Heart left ventricle (tissue), 16 donors: ENCODE data around the gene PI3. TPM values are rescaled to one million over a fixed set of nuclear protein-coding genes. Genes with fewer than 3 reads are reported as not detected.

Source experiments
- ATAC-seq, 4 donors: fragments of 200-7000 bp; cut with Tn5 transposase; one replicate each; pipeline ENCODE4 v1.9.1; 2020 to 2022; ENCODE audit warnings: moderate library complexity in 4 of 4, mild to moderate bottlenecking in 3 of 4, moderate number of reproducible peaks in 1 of 4
- DNase-seq, 5 donors: peaks; one replicate each; pipeline ENCODE4 v3.0.0-alpha.2; 2020
- H3K27ac ChIP-seq, 12 donors: fragments of 200-600 bp; sonication (generic) in 4 of 12; one replicate each; pipeline versions ENCODE4 v1.5.0 to v1.8.0; 2016 to 2022; ENCODE audit warnings: mild to moderate bottlenecking in 2 of 12
- H3K27me3 ChIP-seq, 9 donors: fragments of 200-600 bp; sonication (generic) in 2 of 9; one replicate each; pipeline versions ENCODE4 v1.5.1 to v1.8.0; 2016 to 2022; ENCODE audit warnings: mild to moderate bottlenecking in 3 of 9
- H3K36me3 ChIP-seq, 9 donors: fragments of 200-600 bp; sonication (generic) in 2 of 9; one replicate each; pipeline versions ENCODE4 v1.5.0 to v1.8.0; 2018 to 2022; ENCODE audit warnings: mild to moderate bottlenecking in 2 of 9
- H3K4me1 ChIP-seq, 12 donors: fragments of 200-600 bp; sonication (generic) in 4 of 12; one replicate each; pipeline versions ENCODE4 v1.5.0 to v1.8.0; 2016 to 2022; ENCODE audit warnings: mild to moderate bottlenecking in 3 of 12
- H3K4me3 ChIP-seq, 12 donors: fragments of 200-600 bp; sonication (generic) in 4 of 12; one replicate each; pipeline versions ENCODE4 v1.5.0 to v1.8.0; 2017 to 2022; ENCODE audit warnings: mild to moderate bottlenecking in 9 of 12, moderate library complexity in 4 of 12
- H3K9me3 ChIP-seq, 12 donors: fragments of 200-600 bp; sonication (generic) in 4 of 12; one replicate each; pipeline versions ENCODE4 v1.5.0 to v1.8.0; 2016 to 2022; ENCODE audit warnings: mild to moderate bottlenecking in 1 of 12
- POLR2A ChIP-seq, 2 donors: fragments of 450-650 bp; IDR thresholded peaks; one replicate each; pipeline ENCODE4 v1.6.1; 2017; ENCODE audit warnings: antibody characterized with exemption in 2 of 2, mild to moderate bottlenecking in 2 of 2, moderate library complexity in 2 of 2
- WGBS, 4 donors: extraction: QIAGEN DNeasy Blood & Tissue Kit in 2 of 4; methylation state at CpG; one replicate each; pipeline versions ENCODE4 v1.1.5 to v1.1.7; 2013 to 2018; 5-methylcytosine and 5-hydroxymethylcytosine counted together
- intact Hi-C, 10 donors: fragments of 100-400 bp; cut with DNase I; formaldehyde crosslinking; loops; one replicate each; pipeline versions ENCODE4 v1.11.1 to v1.14.2; 2022
- polyA plus RNA-seq, 2 donors: library from polyadenylated mRNA; stranded (reverse); fragments of 200-250 nt; gene quantifications; one replicate each; pipeline ENCODE4 v1.2.3, GENCODE V29; 2013
- total RNA-seq, 9 donors: library from RNA; depleted of rRNA in 2 of 9; stranded (reverse); fragments of >200 nt in 2 of 9; fragmentation: NEBNext Ultra II Directional in 3 of 9; extraction: Animal tissue kit (Norgen Biotek cat#: 25700) in 3 of 9; gene quantifications; one replicate each; pipeline versions ENCODE4 v1.1.0 to v1.2.4, GENCODE V29; 2016 to 2023
- TF ChIP-seq, protein P1 (sequence below), 12 donors: fragments of 200-600 bp; sonication (generic) in 4 of 12; IDR thresholded peaks; one replicate each; pipeline versions ENCODE4 v1.5.0 to v1.8.0; 2018 to 2022; ENCODE audit warnings: antibody characterized with exemption in 12 of 12, mild to moderate bottlenecking in 5 of 12
- donor health status: ischemic (EF 13 %, LVEDD 7.1; RV severe dilation, severe dysfunction).
- donor health status: healthy with polysubstance abuse.
- donor health status: DM: no; HTN: yes; CAD: no.
- donor health status: DM: no; HTN: no; CAD: no.
- donor health status: ischemic (EF 25% LVEDD 6.9; RV normal size, moderate dysfunction).
- donor health status: ischemic (EF 25% LVEDD 5.7; RV mildly dilated, moderate dysfunction).
- donor health status: healthy.
- donor health status: DM: yes; HTN: yes; CAD: no.
- donor health status: ischemic (EF 35%, LVEDD 5.7; RV mildly dilated, moderate dysfunction).
- donor health status: nonischemic (EF 11% LVEDD 7.7; RV severe dilation, severe dysfunction).
- donor health status: DM: yes; HTN: yes; CAD: no.
- donor health status: PGD.
- donor health status: ischemic (EF 29% LVEDD 5.4; RV normal size, mild dysfunction).
- donor health status: nonischemic (EF 23%, LVEDD 6.1; RV moderate dilation, normal function).

The PI3 gene
- total and polyA plus RNA-seq, 11 donors, result 0.47 to 0.97 (median 0.55) TPM; not detected in 8

DNA sequence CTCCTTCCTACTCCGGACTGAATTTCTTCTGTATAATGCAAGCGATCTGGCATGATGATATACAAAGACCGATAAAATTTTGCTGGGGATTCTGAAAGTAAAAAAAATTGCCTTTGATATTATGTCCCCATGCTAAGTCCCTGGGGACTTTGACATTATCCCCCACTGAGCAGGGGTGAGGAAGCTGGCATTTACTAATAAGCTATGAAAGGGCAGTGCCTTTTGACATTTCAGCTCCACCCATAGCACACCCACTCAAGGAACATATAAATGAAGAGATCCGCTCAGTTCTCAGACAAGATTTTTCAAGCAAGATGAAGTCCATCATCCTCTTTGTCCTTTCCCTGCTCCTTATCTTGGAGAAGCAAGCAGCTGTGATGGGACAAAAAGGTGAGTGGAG is 46.4 kb downstream of the PI3 start, which contains the start of gene SEMG2:
Gene SEMG2 (plus strand): TSS at position 298 of the 400 bp plus-strand sequence. CDS start 17 bp downstream, at position 315.
- Histone ChIP-seq H3K27me3 (peaks cover 0 to 32% (median 0%) of the 10 kb centered on the region in 9 donors), H3K4me1 (no peaks in the 10 kb centered on the region), H3K4me3 (no peak within 1 kb of the TSS), H3K9me3 (no peaks in the 10 kb centered on the region), H3K36me3 (no peaks in the 10 kb centered on the region), H3K27ac (no peak within 1 kb of the TSS)
- ATAC-seq, result no peak
- TF ChIP-seq, protein P1, sequence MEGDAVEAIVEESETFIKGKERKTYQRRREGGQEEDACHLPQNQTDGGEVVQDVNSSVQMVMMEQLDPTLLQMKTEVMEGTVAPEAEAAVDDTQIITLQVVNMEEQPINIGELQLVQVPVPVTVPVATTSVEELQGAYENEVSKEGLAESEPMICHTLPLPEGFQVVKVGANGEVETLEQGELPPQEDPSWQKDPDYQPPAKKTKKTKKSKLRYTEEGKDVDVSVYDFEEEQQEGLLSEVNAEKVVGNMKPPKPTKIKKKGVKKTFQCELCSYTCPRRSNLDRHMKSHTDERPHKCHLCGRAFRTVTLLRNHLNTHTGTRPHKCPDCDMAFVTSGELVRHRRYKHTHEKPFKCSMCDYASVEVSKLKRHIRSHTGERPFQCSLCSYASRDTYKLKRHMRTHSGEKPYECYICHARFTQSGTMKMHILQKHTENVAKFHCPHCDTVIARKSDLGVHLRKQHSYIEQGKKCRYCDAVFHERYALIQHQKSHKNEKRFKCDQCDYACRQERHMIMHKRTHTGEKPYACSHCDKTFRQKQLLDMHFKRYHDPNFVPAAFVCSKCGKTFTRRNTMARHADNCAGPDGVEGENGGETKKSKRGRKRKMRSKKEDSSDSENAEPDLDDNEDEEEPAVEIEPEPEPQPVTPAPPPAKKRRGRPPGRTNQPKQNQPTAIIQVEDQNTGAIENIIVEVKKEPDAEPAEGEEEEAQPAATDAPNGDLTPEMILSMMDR (IDR thresholded peaks at IDR 0.05), result no peak
- no peak for TF ChIP-seq POLR2A (IDR thresholded peaks at IDR 0.05)
- no peak for DNase-seq
- intact Hi-C loops, result no loop called here
- 91 to 95% (median 94%) methylated on average over 4 of the region's 4 CpGs for WGBS, 4 donors

DNA sequence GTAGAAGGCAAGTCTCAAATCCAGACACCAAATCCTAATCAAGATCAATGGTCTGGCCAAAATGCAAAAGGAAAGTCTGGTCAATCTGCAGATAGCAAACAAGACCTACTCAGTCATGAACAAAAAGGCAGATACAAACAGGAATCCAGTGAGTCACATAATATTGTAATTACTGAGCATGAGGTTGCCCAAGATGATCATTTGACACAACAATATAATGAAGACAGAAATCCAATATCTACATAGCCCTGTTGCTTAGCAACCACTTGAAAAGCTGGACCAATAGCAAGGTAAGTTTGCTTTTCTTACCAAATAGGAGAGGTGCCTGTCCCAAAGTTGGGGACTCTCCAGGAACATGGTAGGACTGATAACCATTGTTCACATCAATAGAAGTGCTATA is 48.4 kb downstream of the PI3 start:
- ATAC-seq (no peak), DNase-seq (no peak)
- no peaks in the 10 kb centered on the region for H3K9me3 ChIP-seq
- H3K4me1 ChIP-seq, result no peaks in the 10 kb centered on the region
- H3K27me3 ChIP-seq, result peaks cover 0 to 46% (median 0%) of the 10 kb centered on the region in 9 donors
- intact Hi-C loops, result no loop called here
- no peak for TF ChIP-seq POLR2A (IDR thresholded peaks at IDR 0.05)
- TF ChIP-seq, protein P1 (IDR thresholded peaks at IDR 0.05), result no peak
- H3K27ac ChIP-seq, result no peak overlapping the region
- no peak overlapping the region for H3K4me3 ChIP-seq
- H3K36me3 ChIP-seq, result no peaks in the 10 kb centered on the region

Other genes with a start within 250 kb of the PI3 start
- gene TOMM34, start 214.5 kb upstream of the PI3 start, total RNA-seq, result 10 to 100 TPM in 6 of 9 donors, 1 to 10 TPM in 3; 6.9 to 15.9 (median 12.7) TPM
- 10 to 100 TPM in 1 of 2 donors, 1 to 10 TPM in 1; 5.4 to 27.4 TPM for gene TOMM34, start 214.5 kb upstream of the PI3 start, polyA plus RNA-seq
- 10 to 100 TPM in 2 of 9 donors, 1 to 10 TPM in 7; 8.1 to 25.3 (median 9.5) TPM for gene STK4, start 208.4 kb upstream of the PI3 start, total RNA-seq
- gene STK4, start 208.4 kb upstream of the PI3 start, polyA plus RNA-seq, result 1 to 10 TPM; 3.2 to 7.9 TPM
- gene KCNS1, start 73.8 kb upstream of the PI3 start, total RNA-seq, result under 1 TPM in 2 of 9 donors, not detected in 7; 0.07 to 0.38 TPM
- under 1 TPM in 1 of 2 donors, not detected in 1; 0.14 TPM for gene KCNS1, start 73.8 kb upstream of the PI3 start, polyA plus RNA-seq
- not detected for gene WFDC5, start 59.7 kb upstream of the PI3 start, total RNA-seq
- gene WFDC5, start 59.7 kb upstream of the PI3 start, polyA plus RNA-seq, result not detected
- not detected for gene WFDC12, start 50.4 kb upstream of the PI3 start, total RNA-seq
- not detected for gene WFDC12, start 50.4 kb upstream of the PI3 start, polyA plus RNA-seq
- not detected for gene SEMG1, start 32.1 kb downstream of the PI3 start, total RNA-seq
- gene SEMG1, start 32.1 kb downstream of the PI3 start, polyA plus RNA-seq, result not detected
- gene SEMG2, start 46.5 kb downstream of the PI3 start, total RNA-seq, result not detected
- gene SEMG2, start 46.5 kb downstream of the PI3 start, polyA plus RNA-seq, result not detected
- 100 to 1,000 TPM in 1 of 9 donors, 1 to 10 TPM in 3, under 1 TPM in 3, not detected in 2; 0.37 to 187 (median 1.8) TPM for gene SLPI, start 79.7 kb downstream of the PI3 start, total RNA-seq
- gene SLPI, start 79.7 kb downstream of the PI3 start, polyA plus RNA-seq, result 1 to 10 TPM; 1.1 to 1.5 TPM
- gene RBPJL, start 131.9 kb downstream of the PI3 start, total RNA-seq, result not detected
- gene RBPJL, start 131.9 kb downstream of the PI3 start, polyA plus RNA-seq, result not detected
- not detected for gene MATN4, start 133.4 kb downstream of the PI3 start, total RNA-seq
- not detected for gene MATN4, start 133.4 kb downstream of the PI3 start, polyA plus RNA-seq
- gene SDC4, start 173.5 kb downstream of the PI3 start, total RNA-seq, result 100 to 1,000 TPM in 2 of 9 donors, 10 to 100 TPM in 7; 62.1 to 140 (median 94.1) TPM
- gene SDC4, start 173.5 kb downstream of the PI3 start, polyA plus RNA-seq, result 100 to 1,000 TPM in 1 of 2 donors, 10 to 100 TPM in 1; 44.3 to 139 TPM
- 10 to 100 TPM; 16.4 to 54.0 (median 23.0) TPM for gene SYS1, start 188.3 kb downstream of the PI3 start, total RNA-seq
- 10 to 100 TPM; 12.6 to 68.8 TPM for gene SYS1, start 188.3 kb downstream of the PI3 start, polyA plus RNA-seq
- 1 to 10 TPM in 2 of 9 donors, under 1 TPM in 5, not detected in 2; 0.32 to 3.2 (median 0.76) TPM for gene TP53TG5, start 203.4 kb downstream of the PI3 start, total RNA-seq
- 1 to 10 TPM in 1 of 2 donors, under 1 TPM in 1; 0.40 to 1.5 TPM for gene TP53TG5, start 203.4 kb downstream of the PI3 start, polyA plus RNA-seq
- 100 to 1,000 TPM; 209 to 395 (median 346) TPM for gene DBNDD2, start 233.4 kb downstream of the PI3 start, total RNA-seq
- 100 to 1,000 TPM; 331 to 423 TPM for gene DBNDD2, start 233.4 kb downstream of the PI3 start, polyA plus RNA-seq
- gene PIGT, start 241.2 kb downstream of the PI3 start, total RNA-seq, result 100 to 1,000 TPM; 124 to 224 (median 165) TPM
- gene PIGT, start 241.2 kb downstream of the PI3 start, polyA plus RNA-seq, result 100 to 1,000 TPM; 106 to 175 TPM